Naive thymus-derived CD4-positive, alpha-beta T cell (primary cell): ENCODE measurements around the gene TRMT11. TPM values are rescaled to one million over a fixed set of nuclear protein-coding genes. Genes with fewer than 3 reads are reported as not detected.

Source experiments
- ATAC-seq: fragments of 150-1000 bp; cut with Tn5 transposase; 2 replicates; pipeline ENCODE4 v1.10.0; 2021; ENCODE audit warnings: mild to moderate bottlenecking, moderate library complexity
- CTCF ChIA-PET: fragments of 350-600 bp; sonication (Branson Sonifier 250); formaldehyde crosslinking; loops from one replicate; lab custom pipeline; 2021; ENCODE audit warnings: antibody characterized with exemption; lab: Charles Lee
- POLR2A ChIA-PET: fragments of 350-600 bp; sonication (Branson Sonifier 250); formaldehyde crosslinking; loops from one replicate; lab custom pipeline; 2021; ENCODE audit warnings: antibody characterized with exemption, inconsistent platforms; lab: Charles Lee
- DNase-seq, 9 donors: peaks; one replicate each; pipeline versions ENCODE4 v3.0.0 to v3.0.0-alpha.2; 2020 to 2022; ENCODE audit warnings: mixed read lengths in 1 of 9
- H3K27ac ChIP-seq: one replicate; pipeline ENCODE4 v1.7.0; 2013; ENCODE audit warnings: mild to moderate bottlenecking, low read depth, low read length, moderate library complexity
- H3K27me3 ChIP-seq, 2 donors: one replicate each; pipeline ENCODE4 v1.7.0; 2013; ENCODE audit warnings: low read length in 2 of 2, mild to moderate bottlenecking in 2 of 2, moderate library complexity in 2 of 2; ENCODE audit not compliant: control insufficient read depth in 2 of 2, insufficient read depth in 2 of 2
- H3K36me3 ChIP-seq, 3 experiments: 1 replicate in 2 of 3; 2 replicates in 1 of 3; pipeline ENCODE4 v1.7.0; 2013; ENCODE audit warnings: low read length in 3 of 3, mild to moderate bottlenecking in 3 of 3, moderate library complexity in 1 of 3; ENCODE audit not compliant: insufficient read depth in 3 of 3, control insufficient read depth in 2 of 3
- H3K4me1 ChIP-seq, 2 donors: one replicate each; pipeline ENCODE4 v1.7.0; 2013; ENCODE audit warnings: low read length in 2 of 2, mild to moderate bottlenecking in 2 of 2, moderate library complexity in 1 of 2; ENCODE audit not compliant: control insufficient read depth in 2 of 2, insufficient read depth in 2 of 2
- H3K4me3 ChIP-seq: 2 replicates; pipeline ENCODE4 v1.7.0; 2013; ENCODE audit warnings: mild to moderate bottlenecking, low read length
- H3K9me3 ChIP-seq, 3 experiments: 1 replicate in 2 of 3; 2 replicates in 1 of 3; pipeline ENCODE4 v1.7.0; 2013; ENCODE audit warnings: low read length in 3 of 3; ENCODE audit not compliant: control insufficient read depth in 2 of 3
- H3K27ac Mint-ChIP-seq, 9 donors: one replicate each; pipeline ENCODE4 v1.8.0; 2020 to 2022; ENCODE audit warnings: mixed read lengths in 9 of 9, mild to moderate bottlenecking in 8 of 9, moderate library complexity in 5 of 9, inconsistent platforms in 2 of 9
- H3K27me3 Mint-ChIP-seq, 5 donors: one replicate each; pipeline ENCODE4 v1.8.0; 2021 to 2022; ENCODE audit warnings: mixed read lengths in 5 of 5, mild to moderate bottlenecking in 1 of 5
- H3K36me3 Mint-ChIP-seq, 5 donors: one replicate each; pipeline ENCODE4 v1.8.0; 2020 to 2022; ENCODE audit warnings: mixed read lengths in 5 of 5, mild to moderate bottlenecking in 3 of 5, inconsistent platforms in 1 of 5
- H3K4me1 Mint-ChIP-seq, 7 donors: one replicate each; pipeline ENCODE4 v1.8.0; 2020 to 2022; ENCODE audit warnings: mixed read lengths in 7 of 7, mild to moderate bottlenecking in 3 of 7, inconsistent platforms in 1 of 7
- H3K4me3 Mint-ChIP-seq, 10 donors: one replicate each; pipeline ENCODE4 v1.8.0; 2020 to 2022; ENCODE audit warnings: mild to moderate bottlenecking in 10 of 10, mixed read lengths in 10 of 10, moderate library complexity in 6 of 10, inconsistent platforms in 2 of 10
- H3K9me3 Mint-ChIP-seq, 11 donors: one replicate each; pipeline ENCODE4 v1.8.0; 2020 to 2022; ENCODE audit warnings: mixed read lengths in 11 of 11, mild to moderate bottlenecking in 4 of 11, inconsistent platforms in 1 of 11, moderate library complexity in 1 of 11
- intact Hi-C, 2 donors: fragments of 100-400 bp; cut with micrococcal nuclease; formaldehyde crosslinking; loops; one replicate each; pipeline ENCODE4 v1.15.1; 2023
- polyA plus RNA-seq, 2 donors: library from polyadenylated mRNA; unstranded; fragments of 300-500 nt; fragmentation: Illumina TruSeq; gene quantifications; one replicate each; pipeline ENCODE4 v1.2.3, GENCODE V29; 2021
- total RNA-seq, 6 experiments: library from RNA in 5 of 6; stranded (reverse) in 5 of 6; gene quantifications; 1 replicate in 5 of 6; 2 replicates in 1 of 6; pipeline ENCODE4 v1.2.3 and lab custom pipeline; 2021 to 2026

The TRMT11 gene
- total and polyA plus RNA-seq, 7 experiments from 2014 or later, result 12.4 to 34.1 (median 17.0) TPM

- POLR2A ChIA-PET, result no interaction called here
- no peak for ATAC-seq
- Mint-ChIP-seq H3K4me1 (no peaks in the 10 kb centered on the region), H3K9me3 (no peaks in the 10 kb centered on the region), H3K36me3 (peaks cover 0 to 52% (median 31%) of the 10 kb centered on the region in 5 donors), H3K4me3 (no peak overlapping the region), H3K27ac (no peak overlapping the region), H3K27me3 (no peaks in the 10 kb centered on the region)
- Histone ChIP-seq H3K27me3 (no peaks in the 10 kb centered on the region), H3K36me3 (no peaks in the 10 kb centered on the region), H3K4me3 (no peak overlapping the region), H3K9me3 (no peaks in the 10 kb centered on the region), H3K27ac (no peak overlapping the region), H3K4me1 (no peaks in the 10 kb centered on the region)
- CTCF ChIA-PET, result no interaction called here
- no peak for DNase-seq
- intact Hi-C loops, result no loop called here
Measured at GRCh38 chr6:126075335-126076071, 89.2 kb downstream of the TRMT11 start.

GRCh38 chr6:126076992-126077664 is 90.8 kb downstream of the TRMT11 start:
- Mint-ChIP-seq H3K9me3 (no peaks in the 10 kb centered on the region), H3K27me3 (no peaks in the 10 kb centered on the region), H3K4me3 (no peak overlapping the region), H3K4me1 (no peaks in the 10 kb centered on the region), H3K27ac (no peak overlapping the region), H3K36me3 (peaks cover 0 to 46% (median 27%) of the 10 kb centered on the region in 5 donors)
- no peaks in the 10 kb centered on the region for H3K27me3 ChIP-seq
- ChIA-PET POLR2A (no interaction called here), CTCF (no interaction called here)
- H3K27ac ChIP-seq, result no peak overlapping the region
- intact Hi-C loops, result no loop called here
- DNase-seq (no peak), ATAC-seq (no peak)
- no peak overlapping the region for H3K4me3 ChIP-seq
- H3K4me1 ChIP-seq, result no peaks in the 10 kb centered on the region
- no peaks in the 10 kb centered on the region for H3K36me3 ChIP-seq
- no peaks in the 10 kb centered on the region for H3K9me3 ChIP-seq

GRCh38 chr6:126077810-126078776 is 91.8 kb downstream of the TRMT11 start:
- intact Hi-C loops, result no loop called here
- Mint-ChIP-seq H3K4me3 (no peak overlapping the region), H3K36me3 (peaks cover 0 to 44% (median 29%) of the 10 kb centered on the region in 5 donors), H3K9me3 (peaks cover 0 to under 1% (median 0%) of the 10 kb centered on the region in 11 donors), H3K4me1 (no peaks in the 10 kb centered on the region), H3K27ac (no peak overlapping the region), H3K27me3 (no peaks in the 10 kb centered on the region)
- ATAC-seq (no peak), DNase-seq (no peak)
- Histone ChIP-seq H3K36me3 (no peaks in the 10 kb centered on the region), H3K27ac (no peak overlapping the region), H3K4me3 (no peak overlapping the region), H3K4me1 (no peaks in the 10 kb centered on the region), H3K27me3 (no peaks in the 10 kb centered on the region), H3K9me3 (no peaks in the 10 kb centered on the region)
- ChIA-PET POLR2A (no interaction called here), CTCF (no interaction called here)

- H3K9me3 Mint-ChIP-seq, result peaks cover 0 to 1% (median 0%) of the 10 kb centered on the region in 11 donors
- no peak overlapping the region for H3K27ac Mint-ChIP-seq
- H3K27me3 Mint-ChIP-seq, result no peaks in the 10 kb centered on the region
- H3K4me3 Mint-ChIP-seq, result no peak overlapping the region
- H3K36me3 ChIP-seq, result no peaks in the 10 kb centered on the region
- ChIA-PET POLR2A (no interaction called here), CTCF (interaction anchor here (1.2 kb wide), 1 partner anchor 19 kb away, joined by 3 read pairs; no protein-coding TSS in a partner anchor)
- no peak for ATAC-seq
- H3K4me1 ChIP-seq, result no peaks in the 10 kb centered on the region
- H3K27me3 ChIP-seq, result no peaks in the 10 kb centered on the region
- peaks cover 0 to 7% (median 5%) of the 10 kb centered on the region in 7 donors for H3K4me1 Mint-ChIP-seq
- intact Hi-C loops, result no loop called here
- H3K36me3 Mint-ChIP-seq, result peaks cover 0 to 24% (median 4%) of the 10 kb centered on the region in 5 donors
- no peak overlapping the region for H3K4me3 ChIP-seq
- no peak for DNase-seq
- no peaks in the 10 kb centered on the region for H3K9me3 ChIP-seq
- no peak overlapping the region for H3K27ac ChIP-seq
Measured at GRCh38 chr6:126083875-126084274, 97.5 kb downstream of the TRMT11 start.

GRCh38 chr6:126086560-126086959 is 100.2 kb downstream of the TRMT11 start:
- Mint-ChIP-seq H3K27ac (no peak overlapping the region), H3K27me3 (no peaks in the 10 kb centered on the region), H3K36me3 (peaks cover 0 to 24% (median 11%) of the 10 kb centered on the region in 5 donors), H3K9me3 (peaks cover 0 to 4% (median 0%) of the 10 kb centered on the region in 11 donors), H3K4me3 (no peak overlapping the region), H3K4me1 (peaks cover 0 to 7% (median 5%) of the 10 kb centered on the region in 7 donors)
- ATAC-seq (no peak), DNase-seq (no peak)
- Histone ChIP-seq H3K4me1 (no peaks in the 10 kb centered on the region), H3K36me3 (no peaks in the 10 kb centered on the region), H3K4me3 (no peak overlapping the region), H3K9me3 (no peaks in the 10 kb centered on the region), H3K27ac (no peak overlapping the region), H3K27me3 (no peaks in the 10 kb centered on the region)
- ChIA-PET POLR2A (no interaction called here), CTCF (no interaction called here)
- intact Hi-C loops, result no loop called here
